Measurements from ENCODE around the gene PDSS2. TPM values are rescaled to one million over a fixed set of nuclear protein-coding genes. Genes with fewer than 3 reads are reported as not detected.

Gene PDSS2
- total and polyA plus RNA-seq, 2 of the 4 experiments (the other 2 are of a cell fraction), result 8.6 to 9.2 TPM

DNA sequence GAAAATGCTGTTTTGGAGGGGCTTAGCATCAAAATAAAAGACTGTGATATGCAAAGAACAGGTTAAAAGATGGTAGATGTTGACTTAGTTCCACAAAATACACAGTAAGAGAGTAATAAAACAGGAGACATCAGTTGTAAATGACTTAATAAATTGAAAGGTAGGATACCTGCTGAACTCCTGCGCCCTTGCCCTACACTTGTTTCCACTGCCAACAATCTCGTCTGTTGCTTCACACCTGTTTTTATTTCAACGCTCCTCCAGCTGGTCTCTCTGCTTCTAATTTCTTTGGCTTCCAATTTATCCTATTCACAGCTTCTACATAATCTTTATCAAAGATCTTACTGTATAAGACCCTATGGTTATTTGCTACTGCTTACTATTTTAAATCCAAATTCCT lies 228.1 kb downstream of the PDSS2 start:
- ATAC-seq (ENCODE audit: low read depth) (no peak), DNase-seq (no peak)
- no peaks in the 10 kb centered on the region for H4K20me1 ChIP-seq (ENCODE audit: insufficient read depth, low read length)
- ChIA-PET CTCF (no interaction called here), POLR2A (ENCODE audit: unreplicated experiment) (interaction anchor here (0.7 kb wide), 1 partner anchor 84 kb away, joined by 7 read pairs; no protein-coding TSS in a partner anchor)
- H4K5ac ChIP-seq (ENCODE audit: low read depth, low read length), result no peak overlapping the region
- in situ Hi-C loops (cut with MboI; ENCODE audit: low sequenced_read_pairs) (no loop called here), dilution Hi-C loops (cut with HindIII; ENCODE audit: low sequenced_read_pairs, unreplicated experiment) (no loop called here), intact Hi-C loops (cut with micrococcal nuclease) (no loop called here)
- BruUV-seq (replicated peaks), result no TSS peak
- no peak overlapping the region for H2AFZ ChIP-seq (replicated peaks; ENCODE audit: low read length, poor library complexity)
- no peak overlapping the region for H3K4ac ChIP-seq (ENCODE audit: low read depth, low read length)
- H3K9me3 ChIP-seq (ENCODE audit: control insufficient read depth, insufficient read depth, low read length), result no peaks in the 10 kb centered on the region
- no peak overlapping the region for H3K4me2 ChIP-seq (ENCODE audit: low read depth, low read length)
- no peak overlapping the region for H3K18ac ChIP-seq (ENCODE audit: low read depth, low read length)
- no peaks in the 10 kb centered on the region for H3K27me3 ChIP-seq (ENCODE audit: control insufficient read depth, insufficient read depth, low read length)
- H2BK120ac ChIP-seq (ENCODE audit: low read depth, low read length), result no peak overlapping the region
- H3K14ac ChIP-seq (replicated peaks; ENCODE audit: low read depth, low read length), result no peak overlapping the region
- no peak overlapping the region for H3K9ac ChIP-seq (ENCODE audit: low read depth, low read length)
- H3K27ac ChIP-seq (ENCODE audit: insufficient read depth, low read length), result no peak overlapping the region
- H3K36me3 ChIP-seq (ENCODE audit: control insufficient read depth, insufficient read depth, low read length), result no peaks in the 10 kb centered on the region
- H3K9me1 ChIP-seq (ENCODE audit: insufficient read depth, low read length), result no peaks in the 10 kb centered on the region
- no peak overlapping the region for H4K8ac ChIP-seq (ENCODE audit: low read depth in 2 of 2, low read length in 2 of 2)
- H2BK15ac ChIP-seq (ENCODE audit: low read depth, low read length), result no peak overlapping the region
- 56% methylated on average over 3 of the region's 3 CpGs; no CpG with 5 or more reads in 1 of the 2 experiments for WGBS, 2 experiments (ENCODE audit: extremely low coverage in 2 of 2, insufficient read length in 1 of 2)
- TF ChIP-seq FOS (IDR thresholded peaks at IDR 0.05; ENCODE audit: low read depth, low read length), result no peak
- no peak for TF ChIP-seq NFE2L2 (IDR thresholded peaks at IDR 0.05; ENCODE audit: low read depth, low read length)
- TF ChIP-seq MXI1 (IDR thresholded peaks at IDR 0.05; ENCODE audit: borderline replicate concordance, low read depth, low read length), result no peak
- TF ChIP-seq, protein P1, sequence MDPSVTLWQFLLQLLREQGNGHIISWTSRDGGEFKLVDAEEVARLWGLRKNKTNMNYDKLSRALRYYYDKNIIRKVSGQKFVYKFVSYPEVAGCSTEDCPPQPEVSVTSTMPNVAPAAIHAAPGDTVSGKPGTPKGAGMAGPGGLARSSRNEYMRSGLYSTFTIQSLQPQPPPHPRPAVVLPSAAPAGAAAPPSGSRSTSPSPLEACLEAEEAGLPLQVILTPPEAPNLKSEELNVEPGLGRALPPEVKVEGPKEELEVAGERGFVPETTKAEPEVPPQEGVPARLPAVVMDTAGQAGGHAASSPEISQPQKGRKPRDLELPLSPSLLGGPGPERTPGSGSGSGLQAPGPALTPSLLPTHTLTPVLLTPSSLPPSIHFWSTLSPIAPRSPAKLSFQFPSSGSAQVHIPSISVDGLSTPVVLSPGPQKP (IDR thresholded peaks at IDR 0.05; ENCODE audit: borderline replicate concordance, low read depth, low read length), result no peak
- no peak for TF ChIP-seq CEBPB (IDR thresholded peaks at IDR 0.05; ENCODE audit: low read depth, low read length)
- no peak overlapping the region for H3K4me3 ChIP-seq (ENCODE audit: insufficient read depth, low read depth, low read length)
- H2BK20ac ChIP-seq (ENCODE audit: low read depth, low read length), result no peak overlapping the region
- no peak overlapping the region for H2AK9ac ChIP-seq (replicated peaks; ENCODE audit: low read depth, low read length, poor library complexity)
- H2BK5ac ChIP-seq (ENCODE audit: low read depth, low read length, poor library complexity, severe bottlenecking), result no peak overlapping the region
- no peak overlapping the region for H3K23ac ChIP-seq (ENCODE audit: low read depth, low read length)
- no peaks in the 10 kb centered on the region; the same call in 1 of the 2 replicates for H3K4me1 ChIP-seq (ENCODE audit: control insufficient read depth, insufficient read depth, low read length)
- H3K79me1 ChIP-seq (ENCODE audit: low read depth in 1 of 2, low read length in 2 of 2), result no peaks in the 10 kb centered on the region
- H3K56ac ChIP-seq (ENCODE audit: extremely low read depth, insufficient read depth, low read length), result no peak overlapping the region
- no peak overlapping the region for H2AK5ac ChIP-seq (ENCODE audit: low read depth, low read length)
- no peak overlapping the region for H4K91ac ChIP-seq (ENCODE audit: insufficient read depth, low read depth, low read length)

Data from IMR-90 (cell line).